SK-N-MC (cell line): ENCODE results near the gene ANKRD10.
"Not testable (repeated sequence)": the region's sequence is repeated elsewhere in the genome, so short reads cannot be mapped to it uniquely, and the experiment has no call there.

Source experiments
- EZH2 ChIP-seq: fragments of 200-600 bp; sonication (generic); IDR thresholded peaks from one replicate; pipeline ENCODE4 v1.6.1; 2017; ENCODE audit warnings: antibody characterized with exemption
- POLR2AphosphoS5 ChIP-seq: IDR thresholded peaks from 2 replicates; pipeline ENCODE4 v1.6.1; 2012; ENCODE audit warnings: mild to moderate bottlenecking, low read depth, low read length, borderline replicate concordance

DNA sequence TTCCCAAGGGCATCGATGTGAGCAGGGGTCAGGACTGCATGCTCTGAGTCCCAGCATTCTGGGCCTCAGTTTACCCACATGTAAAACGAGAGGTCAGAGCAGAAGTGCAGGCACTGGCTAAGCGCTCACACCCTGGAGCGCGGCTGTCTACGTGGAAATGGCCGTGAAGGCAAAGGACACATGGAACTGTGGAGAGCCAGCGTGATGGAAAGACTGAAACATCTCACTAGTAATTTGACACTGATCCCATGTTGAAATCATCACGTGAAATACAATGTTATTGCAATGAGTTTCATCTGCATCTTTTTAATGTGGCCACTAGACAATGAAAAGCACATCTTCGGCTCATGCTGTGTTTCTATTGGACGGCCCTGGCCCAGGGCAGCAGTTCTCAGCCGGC, 41.3 kb upstream of the ANKRD10 start:
- TF ChIP-seq EZH2, POLR2AphosphoS5: not testable (repeated sequence)
